K562 (cell line): ENCODE measurements around the gene LBHD1. TPM values are rescaled to one million over a fixed set of nuclear protein-coding genes. Genes with fewer than 3 reads are reported as not detected.

Experiments used
- ATAC-seq: fragments of 200-7000 bp; cut with Tn5 transposase; 3 replicates; pipeline ENCODE4 v1.9.1; 2020; ENCODE audit warnings: moderate library complexity
- BruUV-seq: library from RNA; stranded (reverse); fragments of 400-500 nt; replicated peaks from 2 replicates; lab custom pipeline; 2021; lab: Mats Ljungman, UMichigan
- CTCF ChIA-PET: fragments of 300-600 bp; formaldehyde crosslinking; extraction: SDS; loops from one replicate; lab custom pipeline; 2021; ENCODE audit warnings: low intra/inter-chr PET ratio; lab: Yijun Ruan, JAX
- POLR2A ChIA-PET: fragments of 300-600, 350-650 bp; sonication (Branson Sonifier 250); formaldehyde crosslinking; extraction: SDS; loops from one replicate; lab custom pipeline; 2021; ENCODE audit warnings: antibody characterized with exemption, inconsistent platforms; lab: Yijun Ruan, JAX
- DNase-seq, 4 experiments: peaks; one replicate each; pipeline versions ENCODE4 v3.0.0 to v3.0.0-alpha.2; 2011 to 2018; ENCODE audit warnings: low spot score in 3 of 4, mixed read lengths in 3 of 4; ENCODE audit errors: extremely low read depth in 1 of 4
- FAIRE-seq: peaks from 2 replicates; lab custom pipeline; 2011; peaks lifted over from hg19 to GRCh38; lab: Jason Lieb, UNC
- H2AFZ ChIP-seq: 2 replicates; pipeline ENCODE4 v1.6.0; 2011; ENCODE audit warnings: low read depth, low read length, control low read depth, inconsistent platforms
- H3K27ac ChIP-seq: fragments of 200-600 bp; 3 replicates; pipeline ENCODE4 v1.8.0; 2011; ENCODE audit warnings: low read depth, mild to moderate bottlenecking, control low read depth, inconsistent platforms, low read length, moderate library complexity, mixed read lengths; ENCODE audit errors: extremely low read depth
- H3K27me3 ChIP-seq, 2 experiments: fragments of 300-600 bp in 1 of 2; 2 replicates in 1 of 2; 3 replicates in 1 of 2; pipeline versions ENCODE4 v1.6.0 to v1.8.0; 2011; ENCODE audit warnings: inconsistent platforms in 2 of 2, low read length in 2 of 2, mild to moderate bottlenecking in 1 of 2, mixed read lengths in 1 of 2, moderate library complexity in 1 of 2; ENCODE audit not compliant: control insufficient read depth in 2 of 2, insufficient read depth in 2 of 2
- H3K36me3 ChIP-seq: fragments of 300-600 bp; 3 replicates; pipeline ENCODE4 v1.8.0; 2011; ENCODE audit warnings: mild to moderate bottlenecking, low read length, inconsistent platforms; ENCODE audit not compliant: control insufficient read depth, insufficient read depth
- H3K4me1 ChIP-seq, 2 experiments: fragments of 200-600 bp in 1 of 2; replicated peaks in 1 of 2; 2 replicates in 1 of 2; 3 replicates in 1 of 2; pipeline versions ENCODE4 v1.5.1 to v1.8.0; 2011; ENCODE audit warnings: inconsistent platforms in 2 of 2, low read length in 2 of 2, mild to moderate bottlenecking in 1 of 2, mixed read lengths in 1 of 2, moderate library complexity in 1 of 2; ENCODE audit not compliant: control insufficient read depth in 2 of 2, insufficient read depth in 2 of 2
- H3K4me2 ChIP-seq: 2 replicates; pipeline ENCODE4 v1.6.1; 2011; ENCODE audit warnings: low read length, control low read depth, inconsistent platforms, mixed read lengths; ENCODE audit not compliant: insufficient read depth
- H3K4me3 ChIP-seq: fragments of 200-600 bp; sonication (generic), shearing (Covaris generic); 2 replicates; pipeline ENCODE4 v1.5.1; 2016; ENCODE audit warnings: control low read depth, inconsistent platforms
- H3K79me2 ChIP-seq: fragments of 200-600 bp; 3 replicates; pipeline ENCODE4 v1.8.0; 2011; ENCODE audit warnings: low read length, inconsistent platforms; ENCODE audit not compliant: control insufficient read depth, insufficient read depth
- H3K9ac ChIP-seq, 2 experiments: 2 replicates each; pipeline versions ENCODE4 v1.6.0 to v1.6.1; 2011; ENCODE audit warnings: low read depth in 2 of 2, low read length in 2 of 2, control low read depth in 1 of 2, inconsistent platforms in 1 of 2, mild to moderate bottlenecking in 1 of 2, mixed read lengths in 1 of 2; ENCODE audit not compliant: insufficient read depth in 1 of 2
- H3K9me1 ChIP-seq: one replicate; pipeline ENCODE4 v1.6.0; 2011; ENCODE audit warnings: inconsistent platforms, mild to moderate bottlenecking, low read length, moderate library complexity; ENCODE audit not compliant: control insufficient read depth, insufficient read depth
- H3K9me3 ChIP-seq: replicated peaks from 2 replicates; pipeline ENCODE4 v1.5.1; 2011; ENCODE audit warnings: low read depth, low read length, inconsistent platforms; ENCODE audit not compliant: control insufficient read depth, insufficient read depth
- H4K20me1 ChIP-seq: replicated peaks from 2 replicates; pipeline ENCODE4 v1.6.1; 2011; ENCODE audit warnings: low read length, inconsistent platforms, mixed read lengths; ENCODE audit not compliant: control insufficient read depth, insufficient read depth
- ADNP ChIP-seq: fragments of 200-800 bp; sonication (Bioruptor generic); IDR thresholded peaks from 2 replicates; pipeline ENCODE4 v1.6.1; 2016; ENCODE audit warnings: missing genetic modification characterization, missing compliant biosample characterization
- BCOR ChIP-seq: fragments of 450-650 bp; IDR thresholded peaks from 2 replicates; pipeline ENCODE4 v1.6.1; 2016
- CEBPB ChIP-seq: fragments of 450-650 bp; IDR thresholded peaks from 2 replicates; pipeline ENCODE4 v1.6.1; 2016; ENCODE audit warnings: missing genetic modification characterization, missing compliant biosample characterization
- CEBPG ChIP-seq, 3 experiments: fragments of 200-800 bp in 1 of 3; sonication (Bioruptor generic) in 1 of 3; sonication (generic) in 1 of 3; formaldehyde crosslinking in 1 of 3; IDR thresholded peaks in 2 of 3; conservative IDR thresholded peaks in 1 of 3; 2 replicates each; pipeline versions ENCODE4 v1.6.1 to v1.8.0; 2016 to 2022; ENCODE audit warnings: missing compliant biosample characterization in 2 of 3, missing genetic modification characterization in 2 of 3, mild to moderate bottlenecking in 1 of 3, missing genetic modification reagents in 1 of 3
- HSF4 ChIP-seq: fragments of 250-450 bp; sonication (Bioruptor Pico); IDR thresholded peaks from 2 replicates; pipeline ENCODE4 v2.1.2; 2022; ENCODE audit warnings: mild to moderate bottlenecking, moderate library complexity, borderline replicate concordance
- NELFE ChIP-seq: IDR thresholded peaks from 2 replicates; pipeline ENCODE4 v1.6.1; 2011; ENCODE audit warnings: mild to moderate bottlenecking; ENCODE audit not compliant: insufficient read depth, insufficient read length
- NFRKB ChIP-seq: fragments of 450-650 bp; IDR thresholded peaks from 2 replicates; pipeline ENCODE4 v1.6.1; 2016; ENCODE audit warnings: low read depth
- PKNOX1 ChIP-seq: fragments of 450-650 bp; IDR thresholded peaks from 2 replicates; pipeline ENCODE4 v1.6.1; 2016
- RBM17 ChIP-seq: fragments of 200-400 bp; formaldehyde crosslinking; IDR thresholded peaks from 2 replicates; pipeline ENCODE4 v1.6.1; 2017; ENCODE audit warnings: low read depth, mild to moderate bottlenecking, low read length, borderline replicate concordance
- SETDB1 ChIP-seq: IDR thresholded peaks from one replicate; pipeline ENCODE4 v1.6.1; 2012; ENCODE audit warnings: low read length, control low read depth, inconsistent platforms
- SRSF3 ChIP-seq: fragments of 200-400 bp; formaldehyde crosslinking; IDR thresholded peaks from 2 replicates; pipeline ENCODE4 v1.6.1; 2016; ENCODE audit warnings: mild to moderate bottlenecking, low read length, moderate library complexity; ENCODE audit not compliant: insufficient read depth
- SRSF9 ChIP-seq: fragments of 200-400 bp; formaldehyde crosslinking; IDR thresholded peaks from 2 replicates; pipeline ENCODE4 v1.6.1; 2017; ENCODE audit warnings: low read depth, low read length, borderline replicate concordance
- TAF15 ChIP-seq: fragments of 200-400 bp; formaldehyde crosslinking; IDR thresholded peaks from 2 replicates; pipeline ENCODE4 v1.6.1; 2017; ENCODE audit warnings: mild to moderate bottlenecking, low read depth, low read length, moderate library complexity
- TEAD2 ChIP-seq: fragments of 450-650 bp; IDR thresholded peaks from 2 replicates; pipeline ENCODE4 v1.6.1; 2016; ENCODE audit warnings: missing genetic modification characterization, control low read depth, missing compliant biosample characterization
- TEAD4 ChIP-seq, 2 experiments: sonication (generic) in 1 of 2; formaldehyde crosslinking in 1 of 2; IDR thresholded peaks; 2 replicates each; pipeline versions ENCODE4 v1.6.1 to v1.8.0; 2012 to 2022; ENCODE audit warnings: borderline replicate concordance in 1 of 2, inconsistent platforms in 1 of 2, low read length in 1 of 2, mild to moderate bottlenecking in 1 of 2, missing genetic modification reagents in 1 of 2
- ZFX ChIP-seq: sonication (generic); formaldehyde crosslinking; IDR thresholded peaks from 2 replicates; pipeline ENCODE4 v1.8.0; 2022; ENCODE audit warnings: mild to moderate bottlenecking, missing genetic modification reagents, moderate library complexity
- ZNF224 ChIP-seq: sonication (generic); formaldehyde crosslinking; IDR thresholded peaks from 2 replicates; pipeline ENCODE4 v1.8.0; 2022; ENCODE audit warnings: mild to moderate bottlenecking, missing genetic modification reagents
- ZNF398 ChIP-seq: fragments of 250-450 bp; sonication (Bioruptor Pico); IDR thresholded peaks from 2 replicates; pipeline ENCODE4 v1.8.0; 2021; ENCODE audit warnings: moderate library complexity, mild to moderate bottlenecking, inconsistent platforms
- WGBS: fragments of 100-300 bp; shearing (Covaris generic); methylation state at CpG from one replicate; pipeline ENCODE4 v1.1.6; 2016; ENCODE audit warnings: low coverage, mixed read lengths; ENCODE audit not compliant: insufficient coverage; ENCODE audit errors: missing lambda C conversion rate; 5-methylcytosine and 5-hydroxymethylcytosine counted together
- in situ Hi-C: fragments of 300-500 bp; cut with MboI; formaldehyde crosslinking; loops from 4 replicates; pipeline ENCODE4 v1.15.0; 2018; ENCODE audit warnings: inconsistent platforms, mixed read lengths
- intact Hi-C: fragments of 100-400 bp; cut with micrococcal nuclease; formaldehyde crosslinking; loops from 2 replicates; pipeline ENCODE4 v1.14.2; 2022
- polyA plus RNA-seq, 8 experiments: library from polyadenylated mRNA; depleted of rRNA in 4 of 8; stranded (reverse) in 5 of 8; unstranded in 3 of 8; fragments of >200 nt; fragmentation: Nextera tagmentation in 2 of 8; fragmentation: Illumina TruSeq in 1 of 8; extraction: Ambion mirVana in 2 of 8; extraction: Trizol in 1 of 8; gene quantifications; 2 replicates each; pipeline versions ENCODE4 v1.2.1 to v1.2.3, GENCODE V29; 2011 to 2014; ENCODE audit warnings: inconsistent platforms in 1 of 8, missing spikeins in 1 of 8
- total RNA-seq, 7 experiments: library from RNA; depleted of rRNA in 6 of 7; stranded (reverse); fragments of >200 nt in 6 of 7; fragmentation: Illumina TruSeq in 2 of 7; extraction: Trizol in 2 of 7; gene quantifications; 2 replicates each; pipeline versions ENCODE4 v1.2.1 to v1.2.3, GENCODE V29; 2011 to 2021; ENCODE audit warnings: low replicate concordance in 1 of 7
- TF ChIP-seq, protein P1 (sequence below): fragments of 250-450 bp; sonication (Bioruptor Pico); IDR thresholded peaks from 2 replicates; pipeline ENCODE4 v1.9.0; 2021; ENCODE audit warnings: mild to moderate bottlenecking

LBHD1 gene
- total and polyA plus RNA-seq, 9 of the 15 experiments (the other 6 are each of a cell fraction or from before 2014, with no cell fraction given) = 2.6 to 28.0 (median 12.5) TPM

- in situ Hi-C loops (no loop called here), intact Hi-C loops (no loop called here)
- H3K9me1 ChIP-seq = no peaks in the 10 kb centered on the region
- no peak overlapping the region for H3K4me2 ChIP-seq
- no TSS peak for BruUV-seq
- peaks cover 13% of the 10 kb centered on the region for H3K79me2 ChIP-seq
- H3K4me3 ChIP-seq = no peak overlapping the region
- H3K27me3 ChIP-seq = no peaks in the 10 kb centered on the region
- POLR2A ChIA-PET = interaction anchor here (0.6 to 5.3 kb wide), 11 partner anchors 9 to 260 kb away, joined by 3 to 161 read pairs (median 3); partner anchors contain the start of genes C11orf98, CSKMT and UQCC3
- H3K36me3 ChIP-seq = peaks cover 5% of the 10 kb centered on the region; the same call in 1 of the 3 replicates
- 31% methylated on average over 5 of the region's 5 CpGs for WGBS
- H3K9ac ChIP-seq = no peak overlapping the region; a peak in 1 of 4 replicates
- H2AFZ ChIP-seq = peak overlapping the region; percentile 69
- peak overlapping the region; percentile 20; the same call in 1 of the 3 replicates for H3K27ac ChIP-seq
- peak; percentile 23 for FAIRE-seq
- CTCF ChIA-PET = no interaction called here
- DNase-seq = no peak
- H3K9me3 ChIP-seq = no peaks in the 10 kb centered on the region
- H4K20me1 ChIP-seq = no peaks in the 10 kb centered on the region
- H3K4me1 ChIP-seq = peaks cover 7 to 15% of the 10 kb centered on the region in 2 experiments; a peak in 4 of 5 replicates
- no peak for ATAC-seq
- TF ChIP-seq TEAD4 (IDR thresholded peaks at IDR 0.05; ENCODE audit: low read length) = no peak
- TF ChIP-seq TEAD4 (CRISPR knock-in tag; IDR thresholded peaks at IDR 0.05; ENCODE audit: borderline replicate concordance) = no peak
- TF ChIP-seq ZFX (CRISPR knock-in tag) = peak; percentile 23; the same call in 1 of the 2 replicates
- TF ChIP-seq PKNOX1 = peak; percentile 64
- peak; percentile 74 for TF ChIP-seq CEBPG (CRISPR knock-in tag; IDR thresholded peaks at IDR 0.05)
- TF ChIP-seq CEBPG (tag; conservative IDR thresholded peaks at IDR 0.05 in 1 of 2, IDR thresholded peaks at IDR 0.05 in 1 of 2) = peak; percentile 72 to 80
- TF ChIP-seq, protein P1, sequence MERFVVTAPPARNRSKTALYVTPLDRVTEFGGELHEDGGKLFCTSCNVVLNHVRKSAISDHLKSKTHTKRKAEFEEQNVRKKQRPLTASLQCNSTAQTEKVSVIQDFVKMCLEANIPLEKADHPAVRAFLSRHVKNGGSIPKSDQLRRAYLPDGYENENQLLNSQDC (CRISPR knock-in tag) = no peak
- no peak for TF ChIP-seq SRSF9
- TF ChIP-seq CEBPB (tag) = peak; percentile 92
- TF ChIP-seq SRSF3 = no peak
- TF ChIP-seq RBM17 = no peak
- no peak for TF ChIP-seq TEAD2
- TF ChIP-seq ZNF224 (CRISPR knock-in tag) = no peak
- TF ChIP-seq NELFE = no peak
- TF ChIP-seq NFRKB = no peak
- no peak for TF ChIP-seq HSF4
- TF ChIP-seq BCOR = peak; percentile 31; the same call in 1 of the 2 replicates
- no peak for TF ChIP-seq TAF15
- TF ChIP-seq ADNP (tag) = 0 out of 2 replicates have a peak, but pooled peaks have one; percentile 32
- TF ChIP-seq ZNF398 (CRISPR knock-in tag) = no peak
- TF ChIP-seq SETDB1 = no peak
Observed at GRCh38 chr11:62656796-62657429, 15.2 kb downstream of the LBHD1 start.
